CD4-positive, alpha-beta T cell treated with Interleukin-1 beta for 1 hour (primary cell): ENCODE results near the gene IL17F.

Experiments used
- DNase-seq, 2 donors: peaks; one replicate each; pipeline ENCODE4 v3.0.0-alpha.2; 2020 to 2022

Gene IL17F

GRCh38 chr6:52244400-52244799 is at the start of gene IL17F:
Gene IL17F, minus strand, starts transcription at chr6:52244500. Its CDS starts 71 bp downstream, at chr6:52244429.
- DNase-seq = no peak

DNA sequence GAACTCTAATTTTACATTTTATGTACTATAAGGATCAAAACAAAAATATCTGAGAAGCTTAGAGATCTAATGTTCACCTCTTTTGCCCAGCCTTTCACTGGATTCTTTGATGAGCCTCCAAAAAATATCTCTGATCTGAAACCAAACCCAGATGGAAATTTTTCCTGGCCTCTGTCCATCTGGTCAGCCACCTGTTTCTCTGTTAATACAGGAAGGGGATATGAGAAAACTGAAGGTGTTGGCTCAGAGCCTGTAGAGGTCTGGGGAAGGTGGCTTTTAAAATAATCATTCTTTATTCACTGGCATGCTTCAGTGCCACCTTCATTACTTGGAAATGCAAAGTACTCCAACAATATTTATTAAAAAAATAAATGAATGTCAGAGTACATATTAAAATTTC is 48.8 kb upstream of the IL17F start:
- no peak for DNase-seq

DNA sequence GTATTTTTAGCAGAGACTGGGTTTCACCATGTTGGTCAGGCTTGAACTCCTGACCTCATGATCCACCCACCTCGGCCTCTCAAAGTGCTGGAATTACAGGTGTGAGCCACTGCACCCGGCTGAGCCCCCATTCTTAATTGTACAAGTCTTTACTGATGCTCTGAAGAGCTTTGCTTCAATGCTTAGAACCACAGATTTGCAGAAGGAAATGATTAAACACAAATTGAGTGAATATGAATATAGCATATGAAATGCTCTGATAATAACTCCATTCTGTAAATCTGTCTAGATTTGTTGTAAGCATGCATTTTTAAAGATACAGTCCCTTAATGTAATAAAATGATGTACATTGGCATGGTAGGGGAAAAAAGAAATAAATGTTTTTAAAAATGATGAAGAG is 44.5 kb upstream of the IL17F start:
- no peak for DNase-seq

DNA sequence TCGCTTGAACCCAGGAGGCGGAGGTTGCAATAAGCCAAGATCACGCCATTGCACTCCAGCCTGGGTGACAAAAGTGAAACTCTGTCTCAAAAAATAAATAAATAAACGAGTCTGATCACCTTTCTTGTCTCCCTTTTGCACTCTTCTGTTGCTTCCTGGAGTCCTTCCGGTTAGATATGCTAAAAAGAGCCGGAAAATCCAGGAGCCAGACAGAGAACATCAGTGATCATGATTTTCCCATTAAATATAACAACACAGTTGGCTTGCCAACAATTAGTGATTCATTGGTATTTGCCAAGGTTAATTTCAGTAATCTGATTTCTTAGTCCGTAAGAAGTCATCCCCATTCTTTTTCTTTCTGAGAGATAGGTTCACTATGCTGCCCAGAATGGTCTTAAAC is 43.9 kb upstream of the IL17F start:
- DNase-seq = no peak

DNA sequence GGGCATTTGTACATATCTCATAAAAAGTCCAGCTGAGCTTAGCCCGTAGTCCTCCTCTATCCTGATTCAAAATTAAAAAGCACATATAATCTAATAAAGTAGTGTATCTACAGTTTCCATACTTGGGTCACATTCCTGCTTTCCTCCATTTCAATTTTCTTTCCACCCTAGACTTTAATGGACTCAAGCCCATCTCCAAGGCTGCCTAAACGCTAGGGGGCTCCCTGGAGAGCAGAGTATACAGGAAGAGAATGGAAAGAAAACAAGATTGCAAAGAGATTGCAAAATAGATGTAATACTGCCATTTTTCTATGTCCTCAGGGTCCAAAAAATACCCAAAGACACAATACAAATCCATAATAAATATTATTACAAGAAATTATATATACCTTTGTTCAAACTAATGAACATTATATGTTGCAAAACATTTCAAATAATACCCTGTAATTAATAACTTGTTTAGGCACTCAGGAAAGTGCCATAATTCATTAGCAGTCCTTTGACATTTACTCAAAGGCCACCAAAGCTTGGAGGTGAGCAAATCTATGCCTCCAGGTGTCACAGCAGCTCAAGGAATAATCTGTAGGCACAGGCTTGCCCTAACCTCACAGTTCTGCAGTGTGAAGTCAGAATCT is 42.6 kb upstream of the IL17F start:
- DNase-seq = peak; percentile 57 to 62

- DNase-seq = peak in 1 of 2 donors; percentile 53
Measured at GRCh38 chr6:52285177-52286068, 41.1 kb upstream of the IL17F start.

DNA sequence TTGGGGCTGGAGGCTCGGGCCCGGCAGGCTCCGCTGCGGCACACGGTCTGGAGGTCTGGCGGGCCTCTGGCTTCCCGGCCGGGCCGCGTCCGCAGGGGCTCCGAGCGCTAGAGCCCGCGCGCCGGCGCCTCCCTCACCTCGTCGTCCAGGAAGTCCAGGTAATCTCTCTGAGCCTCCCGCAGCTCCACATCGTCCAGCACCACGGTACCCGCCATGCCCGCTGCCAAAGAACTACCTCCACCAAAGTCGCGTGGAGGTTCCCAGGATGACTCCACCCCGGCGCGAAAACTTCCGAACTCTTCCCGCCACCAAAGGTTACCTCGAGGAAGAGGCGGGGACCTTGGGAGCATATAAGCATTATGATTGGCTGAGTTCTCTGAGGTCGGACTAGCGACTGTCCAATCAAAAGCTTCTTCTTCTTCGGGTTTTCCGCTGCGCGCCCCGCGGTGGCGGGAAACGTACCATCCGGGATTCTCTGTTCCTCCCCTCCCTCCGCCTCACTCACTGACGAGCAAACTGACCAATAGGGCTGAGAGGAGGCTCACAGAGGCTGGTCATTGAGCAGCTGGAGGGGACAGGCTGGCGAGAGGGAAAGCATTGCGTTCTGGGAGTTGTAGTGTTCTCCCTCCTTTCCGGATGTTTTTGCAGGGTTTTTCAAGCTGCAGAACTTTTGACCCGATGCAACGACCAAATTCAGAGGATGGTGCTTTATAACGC is 40.3 kb upstream of the IL17F start, which contains the start of gene MCM3:
Gene MCM3, minus strand, starts transcription at position 283 of the 717 bp plus-strand sequence. Its CDS starts 68 bp downstream, at position 215.
- DNase-seq = peak; percentile 98

GRCh38 chr6:52284131-52284459 is 39.8 kb upstream of the IL17F start:
- DNase-seq = no peak

- no peak for DNase-seq
Measured at GRCh38 chr6:52283111-52283510, 38.8 kb upstream of the IL17F start.

DNA sequence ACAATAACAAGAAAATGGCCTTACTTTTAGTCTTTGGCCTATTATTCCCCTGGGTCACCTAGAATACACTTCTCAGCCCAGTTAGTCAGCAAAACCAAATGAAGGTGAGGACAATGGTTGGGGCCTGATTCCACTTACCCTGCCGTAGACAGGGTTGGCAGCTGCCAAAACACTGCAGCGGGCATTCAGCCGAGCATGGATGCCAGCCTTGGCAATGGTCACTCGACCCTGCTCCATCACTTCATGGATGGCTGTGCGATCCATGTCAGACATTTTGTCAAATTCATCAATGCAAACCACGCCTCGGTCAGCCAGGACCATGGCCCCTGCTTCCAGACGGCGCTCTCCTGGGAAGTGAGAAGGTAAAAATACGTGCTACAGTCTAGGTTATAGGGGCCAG is 31.8 kb upstream of the IL17F start:
- no peak for DNase-seq

DNA sequence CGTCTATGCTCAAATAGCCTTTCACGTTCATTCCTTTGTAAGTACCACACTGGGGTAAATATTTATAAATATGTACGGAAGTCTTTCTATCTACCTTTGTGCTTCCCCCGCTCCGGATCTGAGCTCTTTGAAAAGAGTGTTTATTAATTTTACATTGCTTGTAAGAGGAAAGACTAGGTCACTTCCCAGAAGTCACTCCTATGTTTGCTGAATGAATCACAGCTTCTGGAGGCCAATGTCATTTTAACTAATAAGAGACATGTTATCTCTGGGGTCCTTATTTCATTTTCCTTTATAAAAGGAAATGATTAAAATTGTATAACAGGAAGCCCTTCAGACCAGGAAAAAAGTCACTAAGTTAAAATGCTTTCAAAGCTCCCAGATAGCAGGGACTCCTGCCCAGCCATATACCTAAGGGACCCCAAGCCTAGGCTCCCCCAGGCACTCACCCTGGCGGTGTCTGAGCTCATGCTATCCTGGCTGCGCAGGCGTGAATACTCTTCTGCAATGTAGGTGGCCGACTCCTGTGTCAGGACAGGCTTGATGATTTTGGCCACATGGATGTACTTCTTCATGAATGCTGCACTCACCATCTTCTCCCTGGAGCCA is 27.7 kb upstream of the IL17F start:
- DNase-seq = no peak

DNA sequence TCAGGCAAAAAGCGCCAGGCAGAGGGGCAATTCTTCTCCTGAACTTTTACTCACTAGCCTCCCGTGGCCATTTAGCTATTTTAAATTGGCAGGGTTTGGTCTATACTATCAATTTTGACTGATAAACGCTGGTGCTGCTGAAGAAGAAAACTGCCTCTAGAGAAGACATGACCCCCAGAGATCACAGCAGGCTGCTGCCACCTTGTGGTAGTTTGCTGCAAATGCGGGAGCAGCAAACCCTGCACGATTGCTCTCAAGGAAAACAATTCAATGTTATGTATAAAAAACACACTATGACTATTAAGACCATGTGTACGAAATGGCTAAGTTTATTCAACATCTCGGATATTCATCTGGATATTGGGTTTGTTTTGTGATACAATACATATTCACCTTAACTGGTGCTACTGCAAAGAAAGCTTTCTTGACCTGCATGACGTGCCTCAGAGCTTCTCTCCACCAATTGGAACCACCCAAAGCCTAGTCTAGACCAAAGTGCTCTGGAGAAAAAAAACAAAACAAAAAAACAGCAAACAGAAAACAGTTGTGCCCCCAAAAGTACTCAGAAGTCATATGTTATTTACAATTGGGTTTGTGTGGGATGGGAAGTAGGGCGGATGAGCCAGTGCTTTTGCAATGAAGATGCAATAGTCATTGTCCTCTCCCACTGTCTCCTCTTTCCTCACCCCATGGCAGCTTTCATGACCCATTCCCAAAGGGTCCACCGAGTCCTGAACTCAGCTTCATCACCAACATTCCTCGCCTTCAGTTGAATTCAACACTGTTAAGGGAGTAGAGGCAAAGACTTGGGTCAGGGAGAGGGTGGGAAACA is 19.6 kb upstream of the IL17F start:
- peak; percentile 64 to 77 for DNase-seq

- no peak for DNase-seq
Measured at GRCh38 chr6:52262620-52263344, 18.5 kb upstream of the IL17F start.

- no peak for DNase-seq
Measured at GRCh38 chr6:52261229-52261628, 16.9 kb upstream of the IL17F start.

GRCh38 chr6:52260634-52261033 is 16.3 kb upstream of the IL17F start:
- DNase-seq = no peak

DNA sequence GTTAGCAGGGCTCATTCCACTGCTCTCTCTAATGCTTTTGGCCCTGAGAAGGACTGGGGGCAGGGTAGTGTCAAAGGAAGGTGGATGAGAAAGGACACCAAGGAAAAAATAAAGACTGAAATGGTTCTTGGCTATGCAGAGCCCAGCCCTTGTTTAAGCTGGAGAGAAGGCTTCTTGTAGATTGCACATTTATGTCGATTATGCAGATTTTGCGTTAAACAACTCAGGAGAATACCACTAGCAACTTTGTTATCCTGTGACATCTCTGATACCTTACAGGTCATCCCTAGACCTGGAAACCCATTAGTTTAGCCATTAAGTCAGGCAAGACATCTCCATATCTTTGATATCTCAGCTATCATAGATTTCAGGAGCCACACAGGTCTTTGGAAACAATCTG is 11.1 kb upstream of the IL17F start:
- no peak for DNase-seq

DNA sequence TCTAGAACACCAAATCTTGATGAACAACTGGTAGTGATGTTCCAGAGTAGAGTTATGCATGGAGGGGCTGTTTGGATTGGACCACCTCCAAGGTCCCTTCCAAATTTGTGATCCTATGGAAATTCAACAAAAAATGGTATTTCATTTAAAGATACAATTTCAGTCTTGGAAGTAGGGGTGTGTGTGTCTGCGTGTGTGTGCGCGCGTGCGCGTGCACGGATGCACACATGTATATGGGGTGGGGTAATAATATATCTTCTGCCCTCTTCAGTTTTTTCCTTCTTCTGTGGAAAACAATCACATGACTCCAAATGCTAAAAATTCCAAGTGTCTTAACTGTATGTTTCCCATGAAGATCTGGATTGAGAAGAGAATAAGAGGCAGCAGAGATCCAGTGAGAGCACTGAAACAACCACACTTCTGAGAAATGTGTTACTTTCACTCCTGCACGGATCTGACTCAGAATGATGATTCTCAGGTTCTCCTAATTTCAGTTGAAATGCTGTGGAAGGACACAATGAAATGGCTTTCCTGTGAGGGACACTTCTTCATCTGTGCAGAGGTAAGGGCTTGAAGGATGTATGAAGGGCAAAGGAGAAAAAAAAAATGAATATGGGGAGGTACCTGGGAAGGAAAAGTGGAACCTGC is 10.6 kb upstream of the IL17F start:
- DNase-seq = no peak

- DNase-seq = no peak
Measured at GRCh38 chr6:52253494-52253893, 9.2 kb upstream of the IL17F start.

DNA sequence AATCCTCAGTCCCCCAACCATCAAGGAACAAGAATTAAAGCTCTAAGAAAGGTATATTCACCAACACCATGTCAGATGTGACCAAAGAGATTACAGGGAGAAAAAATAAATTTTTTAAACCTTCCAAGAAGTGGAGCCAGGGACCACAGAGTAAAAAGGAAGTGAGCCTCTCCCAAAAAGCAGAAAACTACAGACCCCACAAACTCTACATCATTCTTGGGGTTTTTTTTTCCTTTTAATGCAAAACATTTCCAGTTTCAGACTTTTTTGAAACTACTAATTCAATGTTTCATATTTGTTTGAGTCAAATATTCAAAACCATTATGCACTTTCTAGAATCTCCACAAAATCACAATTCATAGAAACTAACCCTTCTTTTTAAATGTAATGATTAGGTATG is 6.8 kb upstream of the IL17F start:
- no peak for DNase-seq

- DNase-seq = no peak
Measured at GRCh38 chr6:52249078-52249477, 4.8 kb upstream of the IL17F start.

GRCh38 chr6:52245425-52245824 is 1.1 kb upstream of the IL17F start:
- no peak for DNase-seq
